ENCODE data around the gene CANX.
"Not testable (repeated sequence)": the region's sequence is repeated elsewhere in the genome, so short reads cannot be mapped to it uniquely, and the experiment has no call there.

DNA sequence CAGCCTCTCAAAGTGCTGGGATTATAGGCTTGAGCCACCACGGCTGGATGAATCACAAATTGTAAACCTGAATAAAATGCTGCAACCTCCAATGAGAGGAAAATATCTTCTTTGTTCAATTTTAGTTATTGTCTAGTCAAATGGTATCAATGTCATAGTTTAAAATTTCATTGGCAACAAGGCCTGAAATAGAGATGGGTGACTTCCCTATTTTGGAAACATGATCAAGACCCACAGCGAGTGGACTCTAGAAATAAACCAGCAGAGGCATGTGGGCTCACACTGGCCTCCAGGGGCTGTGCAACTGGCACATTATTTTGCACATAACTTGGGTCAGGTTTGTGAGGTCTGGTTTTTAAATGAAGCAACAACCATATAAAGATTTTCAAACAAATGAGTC, 45.6 kb upstream of the CANX start:
- not testable (repeated sequence) for TF ChIP-seq POLR2A (IDR thresholded peaks at IDR 0.05)
- TF ChIP-seq, protein P1, sequence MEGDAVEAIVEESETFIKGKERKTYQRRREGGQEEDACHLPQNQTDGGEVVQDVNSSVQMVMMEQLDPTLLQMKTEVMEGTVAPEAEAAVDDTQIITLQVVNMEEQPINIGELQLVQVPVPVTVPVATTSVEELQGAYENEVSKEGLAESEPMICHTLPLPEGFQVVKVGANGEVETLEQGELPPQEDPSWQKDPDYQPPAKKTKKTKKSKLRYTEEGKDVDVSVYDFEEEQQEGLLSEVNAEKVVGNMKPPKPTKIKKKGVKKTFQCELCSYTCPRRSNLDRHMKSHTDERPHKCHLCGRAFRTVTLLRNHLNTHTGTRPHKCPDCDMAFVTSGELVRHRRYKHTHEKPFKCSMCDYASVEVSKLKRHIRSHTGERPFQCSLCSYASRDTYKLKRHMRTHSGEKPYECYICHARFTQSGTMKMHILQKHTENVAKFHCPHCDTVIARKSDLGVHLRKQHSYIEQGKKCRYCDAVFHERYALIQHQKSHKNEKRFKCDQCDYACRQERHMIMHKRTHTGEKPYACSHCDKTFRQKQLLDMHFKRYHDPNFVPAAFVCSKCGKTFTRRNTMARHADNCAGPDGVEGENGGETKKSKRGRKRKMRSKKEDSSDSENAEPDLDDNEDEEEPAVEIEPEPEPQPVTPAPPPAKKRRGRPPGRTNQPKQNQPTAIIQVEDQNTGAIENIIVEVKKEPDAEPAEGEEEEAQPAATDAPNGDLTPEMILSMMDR (IDR thresholded peaks at IDR 0.05), result not testable (repeated sequence)

All from uterus (tissue), 2 donors.